GM21423 (cell line): ENCODE measurements around the gene LRBA.

Experiments
- ATAC-seq: cut with Tn5 transposase; IDR thresholded peaks from one replicate; pipeline ENCODE4 v1.9.1; 2021; ENCODE audit warnings: mild to moderate bottlenecking, moderate library complexity; ENCODE audit not compliant: unreplicated experiment

The LRBA gene

DNA sequence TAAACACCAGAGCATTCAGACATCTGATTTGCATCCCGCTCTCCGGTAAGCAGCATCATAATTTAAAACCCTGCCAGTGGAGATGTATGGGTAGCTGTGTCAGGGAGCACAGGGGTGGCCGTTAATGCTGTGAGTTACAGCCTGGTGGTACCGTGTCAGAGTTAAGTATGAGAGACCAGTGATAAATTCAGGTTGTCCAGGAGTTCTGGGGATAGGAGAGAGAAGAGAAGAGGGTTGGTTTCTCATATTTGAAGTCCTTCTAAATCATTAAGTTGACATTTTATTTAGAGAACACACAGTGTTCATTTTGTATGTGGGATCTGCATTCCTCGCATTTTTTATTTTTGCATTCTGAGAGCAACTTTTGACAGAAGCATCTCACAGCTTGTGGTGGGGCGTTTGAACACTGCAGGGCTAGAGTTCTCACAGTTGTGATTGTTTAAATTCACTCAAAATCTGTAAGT lies 779.2 kb downstream of the LRBA start:
- no peak for ATAC-seq

DNA sequence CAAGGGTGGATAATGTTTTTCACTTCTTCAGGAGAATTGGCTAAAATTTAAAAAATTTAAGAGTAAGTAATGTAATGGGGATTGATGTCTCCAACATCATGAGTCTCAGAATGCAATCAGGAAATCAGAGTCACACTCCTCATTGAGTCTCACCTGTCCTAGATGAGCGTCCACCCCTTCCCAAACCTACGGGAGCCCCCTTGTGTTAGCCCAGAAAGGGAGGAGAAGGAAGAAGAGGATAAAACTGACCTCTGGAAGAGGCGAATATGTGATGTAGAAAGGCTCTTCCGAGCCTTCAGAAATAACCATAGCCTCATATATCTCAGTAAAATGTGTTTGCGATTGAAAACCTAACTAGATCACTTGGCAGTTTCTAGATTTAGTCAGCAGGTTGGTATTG lies 779.8 kb downstream of the LRBA start:
- no peak for ATAC-seq

DNA sequence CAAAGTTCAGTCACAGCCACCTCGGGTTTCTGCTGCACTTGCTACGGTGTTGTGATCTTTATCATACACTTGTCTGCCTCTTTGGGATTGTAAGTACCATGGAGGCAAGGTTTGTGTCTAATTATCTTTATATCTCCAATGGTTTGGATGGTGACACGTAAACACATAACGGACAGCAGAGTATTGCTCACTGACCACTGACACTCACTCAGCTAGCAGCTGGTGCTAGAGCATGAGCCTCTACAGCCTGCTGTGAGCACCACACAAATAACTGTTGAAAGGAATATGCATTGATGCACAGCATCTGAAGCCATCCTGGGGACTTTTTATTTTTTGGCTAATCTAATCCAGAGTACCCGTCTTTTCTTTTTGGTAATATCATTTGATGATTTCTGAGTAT lies 780.8 kb downstream of the LRBA start:
- ATAC-seq = no peak

DNA sequence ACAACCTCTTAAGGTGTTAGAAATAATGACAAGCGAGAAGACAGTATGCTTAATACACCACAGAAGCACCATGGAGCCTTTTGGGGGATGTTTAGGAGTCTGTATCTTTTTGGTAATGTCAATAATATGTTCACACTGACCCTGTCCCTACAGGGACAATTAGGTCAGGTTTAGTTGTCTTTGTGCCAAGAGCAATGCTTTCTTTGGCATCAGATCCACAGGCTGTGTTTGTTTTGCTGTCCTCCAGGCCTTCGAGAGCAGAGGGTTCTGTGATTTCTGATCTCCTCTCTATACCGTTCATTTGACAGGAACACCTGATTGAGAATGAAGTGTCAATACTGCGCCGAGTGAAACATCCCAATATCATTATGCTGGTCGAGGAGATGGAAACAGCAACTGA lies 783.1 kb downstream of the LRBA start:
- no peak for ATAC-seq

DNA sequence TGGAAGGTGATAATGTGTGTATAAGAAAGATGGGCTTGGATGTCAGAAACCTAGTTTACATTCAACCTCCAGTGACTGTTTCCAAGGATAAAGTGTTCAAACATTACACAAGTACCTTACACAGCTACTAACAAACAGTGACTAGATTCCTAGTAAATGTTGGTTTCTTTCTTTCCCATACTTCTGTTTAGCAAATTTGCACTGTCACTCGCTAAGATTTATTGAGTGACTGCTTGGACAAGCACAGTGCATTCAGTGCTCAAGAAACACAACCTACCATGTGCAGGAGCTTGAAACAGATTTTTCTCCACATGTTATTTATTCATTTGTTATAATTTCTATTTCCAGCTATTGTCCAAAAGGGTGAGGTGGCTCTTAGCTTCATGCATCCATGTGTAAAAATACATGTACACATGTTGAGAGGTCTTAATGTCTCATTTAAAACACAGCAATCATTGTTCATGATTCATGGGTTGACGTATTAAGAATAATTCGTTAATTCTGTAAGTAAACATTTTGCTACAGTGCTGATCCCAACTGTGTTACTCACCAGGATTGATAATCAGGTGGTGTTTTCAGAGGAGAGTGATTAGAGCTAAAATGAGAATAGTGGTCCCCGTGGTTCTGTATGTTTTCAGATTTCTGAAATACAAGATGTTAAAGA lies 783.8 kb downstream of the LRBA start:
- no peak for ATAC-seq

DNA sequence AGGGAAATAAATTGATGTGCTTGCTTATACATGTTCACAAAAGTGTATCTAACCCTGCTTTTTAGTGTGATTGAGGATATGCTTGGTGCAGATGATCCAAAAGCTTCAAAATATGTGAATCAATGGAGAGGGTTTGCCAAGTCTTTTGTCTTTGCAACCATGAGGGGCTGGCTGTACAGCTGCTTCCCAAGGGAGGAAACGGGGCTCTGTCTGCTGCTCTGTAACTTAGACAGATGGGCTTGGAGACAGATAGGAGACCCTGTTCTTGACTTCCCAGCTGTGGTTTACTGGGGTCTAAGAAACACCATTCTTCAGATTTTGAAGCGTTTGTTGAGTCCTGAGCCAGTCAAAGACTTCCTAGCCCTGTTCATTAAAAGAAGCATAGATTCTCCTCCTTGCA lies 784.5 kb downstream of the LRBA start:
- ATAC-seq = no peak

DNA sequence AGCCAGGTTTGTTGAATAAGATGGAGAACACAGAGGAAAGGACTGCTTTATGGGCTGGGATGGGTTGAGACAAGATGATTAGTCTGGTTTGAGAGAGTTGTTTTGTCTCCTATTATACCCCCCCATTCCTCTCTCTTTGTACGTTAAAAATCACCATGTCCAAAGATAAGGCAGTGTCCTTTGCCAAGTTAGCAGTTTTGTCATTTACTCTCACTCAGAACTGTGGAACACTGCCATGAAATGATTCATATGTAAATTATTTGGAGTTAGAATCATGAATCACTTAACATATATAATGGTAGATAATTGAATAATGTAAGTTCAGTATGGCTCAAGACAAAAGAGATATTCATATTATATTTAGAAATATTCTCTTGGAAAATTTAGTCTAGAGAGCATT lies 785.6 kb downstream of the LRBA start:
- ATAC-seq = no peak

DNA sequence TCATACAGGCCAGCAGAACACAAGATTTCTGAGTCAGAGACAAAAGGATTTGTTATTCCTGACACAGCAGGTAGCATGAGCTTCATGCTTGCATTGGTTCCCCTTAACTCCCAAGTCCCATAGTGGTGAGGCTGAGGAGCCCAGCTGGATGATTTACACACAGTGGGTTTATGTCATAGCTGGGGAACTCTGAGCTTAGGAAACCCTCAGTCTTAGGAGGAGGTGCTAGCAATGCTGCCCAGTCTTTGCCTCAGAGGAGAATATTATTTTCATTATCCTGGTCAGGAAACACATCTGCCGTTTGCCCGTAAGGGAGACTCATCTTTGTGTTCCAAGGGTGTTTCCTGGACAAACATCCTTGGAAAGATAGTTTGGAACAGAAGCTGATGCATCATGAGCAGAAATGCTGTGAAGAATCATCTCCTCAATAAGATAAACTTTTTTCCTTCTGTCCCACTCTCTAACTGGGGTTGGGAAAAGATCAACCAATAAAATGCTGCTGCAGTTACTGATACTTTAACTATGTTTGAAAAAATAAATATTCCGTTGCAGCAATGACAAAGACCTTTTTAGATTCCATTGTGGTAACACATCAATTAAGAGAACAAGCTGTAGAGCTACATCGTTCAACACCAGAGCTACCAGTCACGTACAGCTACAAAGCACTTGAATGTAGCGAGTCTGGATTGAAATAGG lies 790.0 kb downstream of the LRBA start:
- ATAC-seq = no peak

DNA sequence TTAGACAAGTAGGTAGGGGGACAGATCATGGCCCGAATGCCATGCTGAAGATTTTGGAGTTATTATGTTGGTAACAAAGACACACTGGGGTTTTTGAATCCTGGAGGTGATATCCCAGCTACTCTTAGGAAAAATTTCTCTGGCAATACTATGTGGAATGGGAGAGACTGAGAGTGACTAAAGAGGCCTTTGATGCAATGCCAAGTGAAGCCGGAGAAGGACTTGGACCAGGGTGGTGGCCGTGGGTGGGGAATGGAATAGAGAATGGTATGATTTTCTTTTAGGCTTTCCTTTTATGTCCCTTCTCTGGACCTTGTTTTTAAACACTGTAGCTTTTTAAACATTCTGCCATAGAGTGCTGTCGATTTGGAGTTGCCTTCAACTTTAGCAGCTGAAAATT lies 795.2 kb downstream of the LRBA start:
- ATAC-seq = no peak

DNA sequence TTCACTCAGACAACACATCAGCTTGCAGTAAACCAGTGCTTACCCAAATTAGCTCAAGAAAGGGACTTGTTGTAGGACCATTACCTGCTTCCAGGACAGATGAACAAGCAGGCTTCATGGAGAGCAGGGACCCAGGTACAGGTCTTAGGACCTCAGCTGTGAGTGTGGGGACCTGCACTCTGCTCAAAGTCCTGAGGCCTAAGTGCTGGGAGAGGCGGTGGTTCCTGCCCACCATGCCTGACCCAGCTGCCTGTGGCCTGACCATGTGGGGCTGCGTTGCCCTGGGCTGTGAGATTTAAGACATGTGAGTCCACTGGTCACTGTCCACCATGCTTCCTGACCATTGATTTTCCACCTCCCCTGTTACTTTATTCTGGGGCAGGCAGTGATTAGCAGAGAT lies 796.6 kb downstream of the LRBA start:
- no peak for ATAC-seq

DNA sequence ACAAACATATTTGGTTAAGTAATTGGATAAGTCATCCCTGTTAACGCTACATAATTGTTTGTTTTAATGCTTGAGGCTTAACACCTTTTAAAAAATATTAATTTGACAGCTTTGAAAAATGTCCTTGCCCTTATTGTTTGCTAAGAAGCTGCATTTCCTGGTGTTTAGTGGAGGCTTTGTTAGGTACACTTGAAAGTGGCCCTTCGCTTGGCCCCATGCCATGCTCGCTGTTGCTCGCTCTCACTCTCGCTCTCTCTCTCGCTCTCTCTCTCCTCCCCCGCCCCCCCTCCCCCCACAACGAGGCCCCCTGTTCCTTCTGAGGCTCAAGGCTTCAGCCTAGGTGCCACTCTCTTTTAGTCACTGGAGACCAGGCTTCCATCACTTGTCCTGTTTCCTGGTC lies 797.3 kb downstream of the LRBA start:
- ATAC-seq = no peak

DNA sequence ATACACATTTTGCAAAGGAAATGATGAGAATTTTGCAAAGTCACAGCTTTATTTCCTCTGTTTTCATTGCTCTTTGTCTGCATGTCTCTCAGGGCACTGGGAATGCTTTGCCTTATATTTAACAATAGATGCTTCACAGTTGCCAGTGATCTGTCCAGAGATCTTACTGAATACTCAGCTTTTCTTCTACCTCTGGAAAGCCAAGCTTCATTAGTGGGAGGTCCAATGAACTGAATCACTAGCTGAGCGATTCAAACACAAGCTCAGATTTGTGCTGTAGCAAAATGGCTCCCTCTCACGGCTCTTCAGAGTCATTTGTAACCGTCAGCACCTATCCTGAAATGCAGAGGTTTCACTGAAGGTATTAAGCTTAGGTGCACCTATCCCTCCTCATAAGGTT lies 797.9 kb downstream of the LRBA start:
- no peak for ATAC-seq

DNA sequence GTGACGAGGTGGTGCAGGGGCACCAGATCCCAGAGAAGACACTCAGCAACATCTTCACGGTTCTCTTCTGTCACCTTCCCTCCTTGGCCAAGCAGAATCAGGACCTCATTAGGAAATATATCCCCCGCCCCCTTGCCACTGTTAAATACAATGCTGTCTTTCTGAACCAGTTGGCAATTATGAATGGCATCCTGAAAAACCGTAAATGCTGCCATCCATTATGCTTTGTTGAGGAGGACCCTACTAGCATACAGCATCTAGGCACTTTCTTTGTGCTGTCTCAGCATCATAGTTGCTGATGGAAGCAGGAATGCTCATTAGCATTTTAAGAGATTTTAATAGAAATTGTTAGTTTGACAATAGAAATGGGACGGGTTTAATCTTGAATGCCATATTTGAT lies 798.4 kb downstream of the LRBA start:
- no peak for ATAC-seq

DNA sequence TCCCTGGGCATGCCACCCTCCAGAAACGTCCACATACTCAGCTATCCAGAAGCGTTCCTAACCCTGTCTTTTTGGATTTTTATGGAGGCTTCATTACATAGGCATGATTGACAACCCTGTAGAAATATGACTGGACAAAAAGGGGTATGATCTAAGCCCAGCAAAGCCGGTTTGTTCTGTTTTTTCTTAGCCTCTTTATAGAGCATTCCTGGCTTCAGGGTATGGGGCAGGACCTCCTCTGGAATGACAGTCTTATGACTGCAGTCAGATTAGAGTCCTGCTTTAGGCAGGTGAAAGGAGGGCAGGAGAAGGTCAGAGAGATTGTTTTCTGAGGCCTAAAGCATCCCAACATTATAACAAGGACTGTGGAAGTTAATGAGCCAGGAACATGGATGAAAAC lies 799.5 kb downstream of the LRBA start:
- ATAC-seq = no peak
